HL-60 (cell line): ENCODE measurements around the gene PPP1R1B.

Experiments used
- GABPA ChIP-seq: IDR thresholded peaks from 2 replicates; pipeline ENCODE4 v1.6.1; 2012; ENCODE audit warnings: low read depth
- POLR2AphosphoS5 ChIP-seq: IDR thresholded peaks from 2 replicates; pipeline ENCODE4 v1.6.1; 2012; ENCODE audit warnings: low read depth
- TF ChIP-seq, protein P1 (sequence below): IDR thresholded peaks from one replicate; pipeline ENCODE4 v1.5.1; 2011; ENCODE audit warnings: low read length, control low read depth, inconsistent platforms; ENCODE audit not compliant: insufficient read depth
- TF ChIP-seq, protein P2 (sequence below): IDR thresholded peaks from 2 replicates; pipeline ENCODE4 v1.6.1; 2012; ENCODE audit warnings: low read depth; ENCODE audit not compliant: insufficient replicate concordance

DNA sequence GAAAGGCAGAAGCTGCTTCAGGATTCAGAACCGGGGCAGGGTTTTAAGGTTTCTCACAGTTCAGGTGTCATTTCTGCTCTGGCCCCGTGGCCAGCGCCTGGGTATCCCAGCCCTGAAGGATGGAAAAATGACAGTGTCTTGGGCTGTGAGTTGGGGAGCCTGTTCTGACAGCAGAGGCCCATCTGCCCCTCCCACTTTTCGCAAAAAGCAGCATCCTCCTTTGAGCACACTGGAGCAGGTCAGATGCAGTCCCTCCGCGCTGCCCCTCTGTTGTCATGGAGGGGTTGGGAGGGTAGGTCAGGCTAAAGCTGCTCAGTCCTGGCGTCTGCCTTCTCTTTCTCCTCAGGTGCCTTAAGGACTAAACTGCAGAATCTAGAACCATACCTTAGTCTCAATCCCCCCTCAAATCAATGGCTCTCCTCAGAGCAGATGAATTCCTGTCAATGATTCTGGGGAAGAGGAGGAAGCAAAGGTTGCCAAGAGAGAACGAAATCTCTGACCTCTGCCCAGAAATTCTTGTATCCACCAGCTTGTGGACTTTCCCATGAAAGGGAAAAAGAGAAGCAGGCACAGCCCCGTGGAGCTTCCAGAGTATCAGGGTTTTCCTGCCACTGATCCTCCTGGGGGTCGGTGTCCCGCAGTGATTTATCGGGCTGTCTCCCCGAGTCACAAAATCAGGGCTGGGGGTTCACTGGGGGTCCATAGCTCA is 26.3 kb upstream of the PPP1R1B start:
- TF ChIP-seq, protein P1, sequence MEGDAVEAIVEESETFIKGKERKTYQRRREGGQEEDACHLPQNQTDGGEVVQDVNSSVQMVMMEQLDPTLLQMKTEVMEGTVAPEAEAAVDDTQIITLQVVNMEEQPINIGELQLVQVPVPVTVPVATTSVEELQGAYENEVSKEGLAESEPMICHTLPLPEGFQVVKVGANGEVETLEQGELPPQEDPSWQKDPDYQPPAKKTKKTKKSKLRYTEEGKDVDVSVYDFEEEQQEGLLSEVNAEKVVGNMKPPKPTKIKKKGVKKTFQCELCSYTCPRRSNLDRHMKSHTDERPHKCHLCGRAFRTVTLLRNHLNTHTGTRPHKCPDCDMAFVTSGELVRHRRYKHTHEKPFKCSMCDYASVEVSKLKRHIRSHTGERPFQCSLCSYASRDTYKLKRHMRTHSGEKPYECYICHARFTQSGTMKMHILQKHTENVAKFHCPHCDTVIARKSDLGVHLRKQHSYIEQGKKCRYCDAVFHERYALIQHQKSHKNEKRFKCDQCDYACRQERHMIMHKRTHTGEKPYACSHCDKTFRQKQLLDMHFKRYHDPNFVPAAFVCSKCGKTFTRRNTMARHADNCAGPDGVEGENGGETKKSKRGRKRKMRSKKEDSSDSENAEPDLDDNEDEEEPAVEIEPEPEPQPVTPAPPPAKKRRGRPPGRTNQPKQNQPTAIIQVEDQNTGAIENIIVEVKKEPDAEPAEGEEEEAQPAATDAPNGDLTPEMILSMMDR = no peak
- TF ChIP-seq POLR2AphosphoS5 (no peak), GABPA (no peak)
- TF ChIP-seq, protein P2, sequence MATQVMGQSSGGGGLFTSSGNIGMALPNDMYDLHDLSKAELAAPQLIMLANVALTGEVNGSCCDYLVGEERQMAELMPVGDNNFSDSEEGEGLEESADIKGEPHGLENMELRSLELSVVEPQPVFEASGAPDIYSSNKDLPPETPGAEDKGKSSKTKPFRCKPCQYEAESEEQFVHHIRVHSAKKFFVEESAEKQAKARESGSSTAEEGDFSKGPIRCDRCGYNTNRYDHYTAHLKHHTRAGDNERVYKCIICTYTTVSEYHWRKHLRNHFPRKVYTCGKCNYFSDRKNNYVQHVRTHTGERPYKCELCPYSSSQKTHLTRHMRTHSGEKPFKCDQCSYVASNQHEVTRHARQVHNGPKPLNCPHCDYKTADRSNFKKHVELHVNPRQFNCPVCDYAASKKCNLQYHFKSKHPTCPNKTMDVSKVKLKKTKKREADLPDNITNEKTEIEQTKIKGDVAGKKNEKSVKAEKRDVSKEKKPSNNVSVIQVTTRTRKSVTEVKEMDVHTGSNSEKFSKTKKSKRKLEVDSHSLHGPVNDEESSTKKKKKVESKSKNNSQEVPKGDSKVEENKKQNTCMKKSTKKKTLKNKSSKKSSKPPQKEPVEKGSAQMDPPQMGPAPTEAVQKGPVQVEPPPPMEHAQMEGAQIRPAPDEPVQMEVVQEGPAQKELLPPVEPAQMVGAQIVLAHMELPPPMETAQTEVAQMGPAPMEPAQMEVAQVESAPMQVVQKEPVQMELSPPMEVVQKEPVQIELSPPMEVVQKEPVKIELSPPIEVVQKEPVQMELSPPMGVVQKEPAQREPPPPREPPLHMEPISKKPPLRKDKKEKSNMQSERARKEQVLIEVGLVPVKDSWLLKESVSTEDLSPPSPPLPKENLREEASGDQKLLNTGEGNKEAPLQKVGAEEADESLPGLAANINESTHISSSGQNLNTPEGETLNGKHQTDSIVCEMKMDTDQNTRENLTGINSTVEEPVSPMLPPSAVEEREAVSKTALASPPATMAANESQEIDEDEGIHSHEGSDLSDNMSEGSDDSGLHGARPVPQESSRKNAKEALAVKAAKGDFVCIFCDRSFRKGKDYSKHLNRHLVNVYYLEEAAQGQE = no peak
